Hepatocyte (in vitro differentiated cells): ENCODE results near the gene C7orf25. TPM values are rescaled to one million over a fixed set of nuclear protein-coding genes. Genes with fewer than 3 reads are reported as not detected.
A peak's percentile ranks its signal among the peaks of the same experiment; 100 is the strongest.

ENCODE experiments used
- DNase-seq: peaks from one replicate; pipeline ENCODE4 v3.0.0-alpha.2; 2016; ENCODE audit warnings: low spot score
- H2AFZ ChIP-seq: fragments of 200-600 bp; sonication (generic); 2 replicates; pipeline ENCODE4 v1.6.0; 2016; ENCODE audit warnings: antibody characterized with exemption, mild to moderate bottlenecking
- H3K27ac ChIP-seq: fragments of 200-600 bp; sonication (generic); 2 replicates; pipeline ENCODE4 v1.5.1; 2016; ENCODE audit warnings: mild to moderate bottlenecking
- H3K27me3 ChIP-seq: fragments of 200-600 bp; sonication (generic); 2 replicates; pipeline ENCODE4 v1.6.1; 2016
- H3K36me3 ChIP-seq: fragments of 200-600 bp; sonication (generic); replicated peaks from 2 replicates; pipeline ENCODE4 v1.5.1; 2016; ENCODE audit warnings: low read depth; ENCODE audit not compliant: insufficient read depth
- H3K4me1 ChIP-seq: fragments of 200-600 bp; sonication (generic); 2 replicates; pipeline ENCODE4 v1.5.1; 2016; ENCODE audit warnings: mild to moderate bottlenecking, moderate library complexity; ENCODE audit not compliant: insufficient read depth
- H3K4me2 ChIP-seq: fragments of 200-600 bp; sonication (generic); 2 replicates; pipeline ENCODE4 v1.6.0; 2016
- H3K4me3 ChIP-seq: fragments of 200-600 bp; sonication (generic); 2 replicates; pipeline ENCODE4 v1.5.1; 2016; ENCODE audit warnings: mild to moderate bottlenecking
- H3K79me2 ChIP-seq: fragments of 200-600 bp; sonication (generic); 2 replicates; pipeline ENCODE4 v1.6.0; 2017; ENCODE audit warnings: mild to moderate bottlenecking
- H3K9me2 ChIP-seq: fragments of 200-600 bp; sonication (generic); replicated peaks from 2 replicates; pipeline ENCODE4 v1.6.0; 2017; ENCODE audit warnings: mild to moderate bottlenecking; ENCODE audit not compliant: insufficient read depth
- H3K9me3 ChIP-seq: fragments of 200-600 bp; sonication (generic); 2 replicates; pipeline ENCODE4 v1.5.1; 2016; ENCODE audit warnings: low read depth, mild to moderate bottlenecking
- H4K20me1 ChIP-seq: fragments of 200-600 bp; sonication (generic); 2 replicates; pipeline ENCODE4 v1.6.0; 2016; ENCODE audit warnings: mild to moderate bottlenecking; ENCODE audit not compliant: insufficient read depth, poor library complexity, severe bottlenecking
- EZH2 ChIP-seq: fragments of 200-600 bp; sonication (generic); IDR thresholded peaks from 2 replicates; pipeline ENCODE4 v1.6.1; 2016; ENCODE audit warnings: antibody characterized with exemption, mild to moderate bottlenecking, borderline replicate concordance
- EZH2phosphoT487 ChIP-seq: fragments of 200-600 bp; sonication (generic); IDR thresholded peaks from one replicate; pipeline ENCODE4 v1.6.1; 2018; ENCODE audit warnings: antibody characterized with exemption, mild to moderate bottlenecking, low read depth, moderate library complexity; ENCODE audit not compliant: unreplicated experiment, severe bottlenecking
- WGBS: methylation state at CpG from one replicate; pipeline ENCODE4 v1.1.6; 2016; ENCODE audit warnings: low lambda C conversion rate; ENCODE audit errors: missing lambda C conversion rate; 5-methylcytosine and 5-hydroxymethylcytosine counted together
- polyA plus RNA-seq: library from polyadenylated mRNA; unstranded; fragments of >200 nt; fragmentation: Nextera tagmentation; extraction: Ambion mirVana; gene quantifications from 2 replicates; pipeline ENCODE4 v1.2.1, GENCODE V29; 2016
- total RNA-seq: library from RNA; depleted of rRNA; stranded (reverse); fragments of >200 nt; gene quantifications from 2 replicates; pipeline ENCODE4 v1.2.3, GENCODE V29; 2014
- TF ChIP-seq, protein P1 (sequence below): fragments of 200-600 bp; sonication (generic); IDR thresholded peaks from 2 replicates; pipeline ENCODE4 v1.5.1; 2016; ENCODE audit warnings: antibody characterized with exemption, mild to moderate bottlenecking; ENCODE audit not compliant: poor library complexity

Gene C7orf25
- total and polyA plus RNA-seq, 2 experiments from 2014 or later, result 2.4 to 5.9 TPM

DNA sequence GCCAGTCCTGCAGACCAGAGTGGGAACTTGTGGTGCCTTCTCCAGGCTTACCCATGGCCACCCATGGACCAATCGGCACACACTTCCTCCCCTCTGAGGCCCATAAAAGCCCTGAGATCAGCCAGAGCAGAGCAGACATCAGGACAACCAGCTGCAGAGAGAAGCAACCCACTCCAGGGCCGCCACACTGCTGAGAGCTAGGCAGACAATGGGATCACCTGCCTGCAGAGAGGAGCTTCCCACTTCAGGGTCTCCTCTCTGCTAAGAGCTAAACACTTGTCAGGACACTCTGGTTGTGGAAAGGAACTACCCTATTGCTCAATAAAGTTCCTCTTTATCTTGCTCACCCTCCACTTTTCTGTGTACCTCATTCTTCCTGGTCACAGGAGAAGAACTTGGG lies 34.0 kb downstream of the C7orf25 start:
- Histone ChIP-seq H3K79me2 (no peaks in the 10 kb centered on the region), H3K27ac (no peak overlapping the region), H3K36me3 (no peaks in the 10 kb centered on the region), H3K27me3 (no peaks in the 10 kb centered on the region), H3K4me3 (no peak overlapping the region), H3K9me2 (no peaks in the 10 kb centered on the region), H3K4me1 (no peaks in the 10 kb centered on the region), H4K20me1 (no peaks in the 10 kb centered on the region), H2AFZ (no peak overlapping the region), H3K4me2 (no peak overlapping the region), H3K9me3 (no peaks in the 10 kb centered on the region)
- DNase-seq, result no peak
- WGBS, result 76% methylated on average over 2 of the region's 2 CpGs
- TF ChIP-seq, protein P1, sequence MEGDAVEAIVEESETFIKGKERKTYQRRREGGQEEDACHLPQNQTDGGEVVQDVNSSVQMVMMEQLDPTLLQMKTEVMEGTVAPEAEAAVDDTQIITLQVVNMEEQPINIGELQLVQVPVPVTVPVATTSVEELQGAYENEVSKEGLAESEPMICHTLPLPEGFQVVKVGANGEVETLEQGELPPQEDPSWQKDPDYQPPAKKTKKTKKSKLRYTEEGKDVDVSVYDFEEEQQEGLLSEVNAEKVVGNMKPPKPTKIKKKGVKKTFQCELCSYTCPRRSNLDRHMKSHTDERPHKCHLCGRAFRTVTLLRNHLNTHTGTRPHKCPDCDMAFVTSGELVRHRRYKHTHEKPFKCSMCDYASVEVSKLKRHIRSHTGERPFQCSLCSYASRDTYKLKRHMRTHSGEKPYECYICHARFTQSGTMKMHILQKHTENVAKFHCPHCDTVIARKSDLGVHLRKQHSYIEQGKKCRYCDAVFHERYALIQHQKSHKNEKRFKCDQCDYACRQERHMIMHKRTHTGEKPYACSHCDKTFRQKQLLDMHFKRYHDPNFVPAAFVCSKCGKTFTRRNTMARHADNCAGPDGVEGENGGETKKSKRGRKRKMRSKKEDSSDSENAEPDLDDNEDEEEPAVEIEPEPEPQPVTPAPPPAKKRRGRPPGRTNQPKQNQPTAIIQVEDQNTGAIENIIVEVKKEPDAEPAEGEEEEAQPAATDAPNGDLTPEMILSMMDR, result no peak
- no peak for TF ChIP-seq EZH2
- no peak for TF ChIP-seq EZH2phosphoT487

DNA sequence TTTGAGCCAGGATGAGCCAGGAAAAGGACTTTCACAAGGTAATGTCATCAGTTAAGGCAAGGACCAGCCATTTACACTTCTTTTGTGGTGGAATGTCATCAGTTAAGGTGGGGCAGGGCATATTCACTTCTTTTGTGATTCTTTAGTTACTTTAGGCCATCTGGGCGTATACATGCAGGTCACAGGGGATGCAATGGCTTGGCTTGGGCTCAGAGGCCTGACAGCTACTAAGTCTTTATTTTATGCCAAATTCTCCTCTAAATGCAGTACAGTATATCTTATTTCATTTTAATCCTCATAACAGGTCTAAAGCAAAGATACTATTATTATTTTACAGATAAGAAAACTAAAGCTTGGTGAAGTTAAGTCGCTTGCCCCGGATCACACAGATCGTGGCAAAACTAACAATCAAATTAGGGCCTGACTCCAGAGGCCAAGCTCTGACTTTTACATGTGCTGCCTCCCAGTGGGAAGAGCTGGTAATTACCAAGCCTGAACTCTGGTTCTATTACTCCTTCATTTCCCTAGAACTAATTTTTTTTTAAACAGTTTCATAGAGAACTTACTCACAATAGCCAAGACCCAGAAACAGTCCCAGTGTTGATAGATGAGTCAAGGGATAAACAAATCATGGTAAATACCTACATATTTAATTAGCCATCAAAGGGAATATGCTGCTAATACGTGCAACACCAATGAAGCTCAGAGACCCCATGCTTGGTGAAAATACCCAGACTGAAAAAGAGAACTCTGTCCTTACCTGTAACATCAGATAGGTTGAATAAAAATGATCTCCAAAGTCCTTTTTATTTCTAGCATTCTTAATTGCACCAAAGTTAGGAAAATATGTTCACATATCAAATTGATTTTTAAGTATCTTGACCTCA lies 35.4 kb downstream of the C7orf25 start:
- Histone ChIP-seq H2AFZ (no peak overlapping the region), H3K79me2 (no peaks in the 10 kb centered on the region), H3K27ac (no peak overlapping the region), H3K4me1 (no peaks in the 10 kb centered on the region), H3K27me3 (no peaks in the 10 kb centered on the region), H4K20me1 (no peaks in the 10 kb centered on the region), H3K9me3 (no peaks in the 10 kb centered on the region), H3K36me3 (no peaks in the 10 kb centered on the region), H3K4me2 (no peak overlapping the region), H3K4me3 (no peak overlapping the region), H3K9me2 (no peaks in the 10 kb centered on the region)
- TF ChIP-seq, protein P1, result peak; percentile 84
- TF ChIP-seq EZH2 (no peak), EZH2phosphoT487 (no peak)
- peak; percentile 79 for DNase-seq
- 50% methylated on average over 5 of the region's 5 CpGs for WGBS

DNA sequence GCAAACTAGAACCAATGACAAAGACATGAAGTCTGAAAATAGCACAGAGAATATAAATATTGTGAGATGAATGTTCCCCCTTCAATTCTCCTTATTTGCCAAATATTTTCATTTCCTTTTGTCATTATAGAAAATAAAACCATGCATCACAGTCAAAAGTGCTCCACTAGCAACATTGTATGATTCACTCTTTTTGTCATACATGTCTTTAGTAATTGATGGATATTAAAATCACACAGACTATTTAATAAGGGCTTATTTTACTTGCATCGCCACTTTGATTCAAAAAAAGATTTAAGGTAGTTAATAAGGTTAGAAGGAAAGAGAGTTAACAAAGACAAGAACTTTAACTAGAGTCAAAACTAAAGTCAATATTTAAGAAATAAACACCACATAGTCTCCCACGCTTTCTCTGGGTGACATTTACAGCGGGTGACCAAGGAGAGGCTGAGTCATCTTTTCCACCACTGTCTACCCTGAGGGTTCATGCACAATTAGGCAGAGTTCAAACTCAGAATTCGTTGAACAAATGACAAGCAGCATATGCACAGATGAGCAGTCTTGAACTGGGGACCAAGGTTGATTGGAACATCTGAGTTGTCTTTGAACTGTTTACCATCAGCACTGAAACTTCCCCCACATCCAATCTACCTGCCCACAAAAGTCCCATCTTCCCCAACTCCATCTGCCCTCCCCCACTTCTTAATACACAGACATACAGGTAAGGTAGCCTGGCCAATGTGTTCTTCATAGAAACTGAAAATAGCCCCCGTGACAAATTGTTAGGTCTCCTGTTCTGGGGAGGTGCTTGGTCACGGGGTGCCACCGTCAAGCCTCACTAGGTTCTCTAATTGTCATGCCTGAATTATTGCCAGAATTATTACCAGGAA lies 42.5 kb downstream of the C7orf25 start:
- Histone ChIP-seq H3K4me1 (no peaks in the 10 kb centered on the region), H3K4me3 (no peak overlapping the region), H3K9me2 (no peaks in the 10 kb centered on the region), H4K20me1 (no peaks in the 10 kb centered on the region), H3K79me2 (no peaks in the 10 kb centered on the region), H3K36me3 (no peaks in the 10 kb centered on the region), H3K27ac (no peak overlapping the region), H2AFZ (no peak overlapping the region), H3K27me3 (no peaks in the 10 kb centered on the region), H3K9me3 (no peaks in the 10 kb centered on the region), H3K4me2 (no peak overlapping the region)
- peak; percentile 55 for DNase-seq
- WGBS, result 72% methylated on average over 7 of the region's 7 CpGs
- TF ChIP-seq EZH2 (no peak), EZH2phosphoT487 (no peak)
- TF ChIP-seq, protein P1, result no peak
